Stimulated activated CD8-positive, alpha-beta memory T cell treated with anti-CD3 and anti-CD28 coated beads, Interleukin-15, amount 100 ng/mL, for 1 hour (primary cell): ENCODE data around the gene ACOX2.

Source experiments
- DNase-seq: peaks from one replicate; pipeline ENCODE4 v3.0.0-alpha.2; 2020; ENCODE audit warnings: low read depth

Gene ACOX2

DNA sequence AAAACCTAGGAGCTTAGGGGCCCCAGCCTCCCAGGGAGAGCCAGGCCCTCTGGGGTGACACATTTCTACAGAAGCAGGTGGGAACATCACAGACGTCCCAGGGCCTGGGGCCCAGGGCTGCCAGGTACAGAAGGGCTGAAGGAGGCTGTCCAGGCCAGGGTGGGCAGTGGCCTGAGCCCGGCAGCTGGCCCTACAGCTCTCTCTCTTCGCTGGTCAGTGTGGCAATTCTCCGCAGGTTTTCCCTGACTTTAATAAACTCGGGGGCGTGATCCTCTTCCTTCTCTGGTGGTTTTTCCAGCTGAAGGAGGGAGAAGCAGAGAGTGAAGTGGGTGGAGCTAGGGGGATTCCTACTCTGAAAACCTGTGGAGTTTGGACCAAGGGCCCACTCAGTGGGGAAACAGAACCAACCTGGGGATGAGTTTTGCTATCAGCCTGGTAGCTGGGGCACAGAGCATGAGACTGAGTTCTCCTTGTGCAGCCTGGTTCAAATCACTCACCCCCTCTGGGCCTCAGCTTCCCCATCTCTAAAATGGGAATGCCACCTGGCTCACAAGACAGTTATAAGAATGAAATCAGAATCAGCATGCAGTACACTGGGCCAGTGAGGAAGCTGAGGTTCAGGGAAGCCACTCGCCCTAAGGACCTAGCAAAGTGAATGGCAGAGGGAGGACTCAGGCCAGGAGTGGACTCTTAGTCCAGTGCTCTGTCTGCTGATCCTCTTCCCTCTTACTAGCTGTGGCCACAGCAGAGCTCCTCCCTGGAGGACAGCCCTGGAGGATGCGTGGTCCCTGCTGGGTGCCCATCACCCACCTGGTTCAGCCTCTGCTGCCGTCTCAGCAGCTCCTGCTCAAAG is 29.6 kb upstream of the ACOX2 start:
- DNase-seq = no peak

GRCh38 chr3:58565621-58566397 is 28.8 kb upstream of the ACOX2 start:
- DNase-seq = no peak

DNA sequence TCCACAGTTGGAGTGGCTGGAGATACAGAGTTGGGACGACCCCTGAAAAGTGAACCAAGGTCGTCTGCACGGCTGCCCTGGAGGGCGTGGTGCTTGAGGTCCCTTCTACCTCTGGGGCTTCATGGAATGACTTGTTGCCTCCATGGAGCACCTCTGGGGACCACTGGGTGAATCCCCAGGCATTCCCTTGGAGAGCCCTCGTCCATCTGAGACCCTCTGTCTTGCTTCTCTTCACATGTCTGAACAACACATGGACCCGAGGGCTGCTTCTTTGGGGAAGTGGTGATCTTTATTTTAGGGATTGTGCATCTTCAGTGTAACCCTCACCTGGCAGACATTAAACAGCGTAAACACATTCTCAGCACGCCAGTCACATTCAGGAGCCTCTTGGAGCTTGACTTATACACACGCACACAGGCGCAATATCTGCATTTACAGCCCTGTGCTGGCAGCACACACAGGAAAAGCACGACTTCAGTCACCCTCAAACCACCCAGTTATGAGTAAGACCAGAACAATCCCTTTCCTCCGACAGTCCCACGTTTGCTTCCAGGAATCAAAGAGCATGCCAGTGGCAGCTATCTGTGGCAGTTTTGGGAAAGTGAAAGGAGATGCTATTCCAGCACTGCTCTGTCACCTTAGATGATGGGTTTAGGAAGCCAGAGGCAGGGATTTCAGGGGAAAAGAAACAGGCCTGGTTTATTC is 27.6 kb upstream of the ACOX2 start:
- no peak for DNase-seq

GRCh38 chr3:58564054-58564453 is 27.1 kb upstream of the ACOX2 start:
- no peak for DNase-seq

- DNase-seq = no peak
Measured at GRCh38 chr3:58563386-58564035, 26.5 kb upstream of the ACOX2 start.

DNA sequence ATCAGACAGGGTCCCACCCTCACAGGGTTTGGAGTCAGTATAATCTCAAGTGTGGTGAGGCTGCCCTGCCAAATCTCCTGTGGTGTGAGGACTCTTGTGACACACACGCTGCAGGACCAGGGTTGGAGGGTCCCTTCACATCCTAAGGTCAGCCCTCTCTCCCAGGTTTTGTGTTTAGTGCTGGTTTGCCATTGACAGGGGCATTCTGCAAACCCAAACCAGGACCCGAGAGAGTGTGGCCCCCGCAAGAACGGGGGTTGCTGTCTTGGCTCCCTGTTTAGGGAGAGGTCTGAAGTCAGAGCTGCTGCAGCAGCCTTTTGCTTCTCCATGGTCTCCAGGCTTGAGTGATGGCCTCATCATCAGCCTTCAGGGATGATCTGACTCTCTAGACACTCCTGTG is 25.5 kb upstream of the ACOX2 start:
- no peak for DNase-seq

- no peak for DNase-seq
Measured at GRCh38 chr3:58560771-58561311, 23.9 kb upstream of the ACOX2 start.

- DNase-seq = no peak
Measured at GRCh38 chr3:58559586-58559985, 22.6 kb upstream of the ACOX2 start.

- DNase-seq = no peak
Measured at GRCh38 chr3:58557491-58557890, 20.5 kb upstream of the ACOX2 start.

DNA sequence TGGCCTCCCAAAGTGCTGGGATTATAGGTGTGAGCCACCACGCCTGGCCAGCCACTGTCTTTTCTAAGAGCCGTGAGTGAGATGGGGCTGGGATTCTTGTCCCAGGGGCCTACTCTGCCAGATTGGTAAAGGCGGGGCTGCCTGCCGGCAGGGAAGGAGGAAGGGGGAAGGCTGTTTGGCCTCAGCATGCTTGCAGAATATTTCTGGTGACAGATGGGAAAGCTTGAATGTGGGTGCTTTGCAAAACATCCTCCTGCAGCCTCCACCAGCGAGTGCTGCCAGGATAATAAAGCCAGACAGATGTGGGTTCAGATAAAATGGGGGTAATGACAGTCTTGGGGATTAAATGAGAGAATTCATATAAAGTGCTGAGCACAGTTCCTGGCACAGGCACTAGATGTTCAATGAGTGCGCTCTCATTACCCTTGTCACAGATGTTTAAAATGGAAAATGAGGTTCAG is 19.8 kb upstream of the ACOX2 start:
- DNase-seq = no peak

- no peak for DNase-seq
Measured at GRCh38 chr3:58556001-58556400, 19.0 kb upstream of the ACOX2 start.

DNA sequence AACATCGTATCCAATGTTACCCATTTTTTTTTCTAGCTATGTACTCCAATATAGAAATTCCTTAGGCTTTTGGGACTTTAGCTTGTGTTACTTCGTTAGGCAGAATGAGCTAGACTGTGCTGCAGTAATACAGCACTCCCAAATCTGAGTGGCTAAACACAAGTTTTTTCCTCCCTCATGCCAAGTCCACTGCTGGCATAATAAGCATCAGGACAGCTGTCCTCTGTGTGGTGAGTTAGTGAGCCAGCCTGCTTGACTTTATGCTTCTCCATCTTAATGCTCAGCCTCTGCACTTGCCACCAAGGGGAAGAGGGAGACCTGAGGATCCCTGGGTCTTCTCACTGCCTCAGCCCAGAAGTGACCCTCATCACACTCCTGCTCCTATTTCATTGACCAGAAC is 18.2 kb upstream of the ACOX2 start:
- DNase-seq = no peak

- no peak for DNase-seq
Measured at GRCh38 chr3:58553003-58553402, 16.0 kb upstream of the ACOX2 start.

- no peak for DNase-seq
Measured at GRCh38 chr3:58551636-58552180, 14.7 kb upstream of the ACOX2 start.

- no peak for DNase-seq
Measured at GRCh38 chr3:58544541-58544940, 7.6 kb upstream of the ACOX2 start.

- DNase-seq = no peak
Measured at GRCh38 chr3:58540176-58540858, 3.3 kb upstream of the ACOX2 start.

- no peak for DNase-seq
Measured at GRCh38 chr3:58539626-58540025, 2.6 kb upstream of the ACOX2 start.

DNA sequence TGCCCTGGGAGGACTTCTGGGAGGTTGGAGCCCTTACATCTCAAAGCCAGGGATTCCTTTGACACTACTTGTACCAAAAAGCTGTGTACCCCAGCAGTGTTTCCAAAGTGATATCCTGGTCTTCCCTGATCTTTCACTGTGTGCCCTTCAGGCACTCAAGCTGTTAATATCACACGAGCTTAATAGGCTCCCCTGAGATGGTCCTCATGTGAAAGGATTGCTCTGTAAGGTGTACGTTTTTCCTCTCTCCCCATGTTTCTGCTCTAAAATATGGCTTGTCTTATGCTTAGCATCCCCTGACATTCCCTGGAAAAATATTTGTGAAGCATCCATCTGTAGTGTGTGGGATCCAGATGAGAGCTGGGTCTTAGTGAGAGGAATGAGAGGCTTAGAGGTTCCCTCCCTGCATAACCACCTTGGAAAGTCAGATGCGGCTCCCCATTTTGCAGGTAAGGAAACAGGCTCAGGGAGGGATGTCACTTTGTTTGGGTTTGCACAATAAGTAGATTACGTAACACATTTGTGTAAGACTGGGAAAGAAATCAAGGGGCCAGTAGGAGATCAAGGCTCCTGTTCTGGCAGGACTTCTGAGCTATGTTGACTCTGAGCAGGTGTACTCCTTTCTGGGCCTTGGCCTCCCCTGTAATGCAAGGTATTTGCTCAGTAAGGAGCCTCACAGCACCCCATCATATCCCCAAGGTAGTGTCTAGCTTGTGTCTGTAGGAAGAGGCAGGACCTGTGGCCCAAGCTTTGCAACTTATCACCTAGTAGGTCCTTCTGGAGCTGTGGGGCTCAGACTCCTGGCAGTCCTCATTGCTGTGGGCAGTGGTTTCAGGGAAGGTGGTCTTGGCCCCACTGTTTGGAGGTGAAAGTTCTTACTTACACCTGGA is 667 bp upstream of the ACOX2 start:
- no peak for DNase-seq

DNA sequence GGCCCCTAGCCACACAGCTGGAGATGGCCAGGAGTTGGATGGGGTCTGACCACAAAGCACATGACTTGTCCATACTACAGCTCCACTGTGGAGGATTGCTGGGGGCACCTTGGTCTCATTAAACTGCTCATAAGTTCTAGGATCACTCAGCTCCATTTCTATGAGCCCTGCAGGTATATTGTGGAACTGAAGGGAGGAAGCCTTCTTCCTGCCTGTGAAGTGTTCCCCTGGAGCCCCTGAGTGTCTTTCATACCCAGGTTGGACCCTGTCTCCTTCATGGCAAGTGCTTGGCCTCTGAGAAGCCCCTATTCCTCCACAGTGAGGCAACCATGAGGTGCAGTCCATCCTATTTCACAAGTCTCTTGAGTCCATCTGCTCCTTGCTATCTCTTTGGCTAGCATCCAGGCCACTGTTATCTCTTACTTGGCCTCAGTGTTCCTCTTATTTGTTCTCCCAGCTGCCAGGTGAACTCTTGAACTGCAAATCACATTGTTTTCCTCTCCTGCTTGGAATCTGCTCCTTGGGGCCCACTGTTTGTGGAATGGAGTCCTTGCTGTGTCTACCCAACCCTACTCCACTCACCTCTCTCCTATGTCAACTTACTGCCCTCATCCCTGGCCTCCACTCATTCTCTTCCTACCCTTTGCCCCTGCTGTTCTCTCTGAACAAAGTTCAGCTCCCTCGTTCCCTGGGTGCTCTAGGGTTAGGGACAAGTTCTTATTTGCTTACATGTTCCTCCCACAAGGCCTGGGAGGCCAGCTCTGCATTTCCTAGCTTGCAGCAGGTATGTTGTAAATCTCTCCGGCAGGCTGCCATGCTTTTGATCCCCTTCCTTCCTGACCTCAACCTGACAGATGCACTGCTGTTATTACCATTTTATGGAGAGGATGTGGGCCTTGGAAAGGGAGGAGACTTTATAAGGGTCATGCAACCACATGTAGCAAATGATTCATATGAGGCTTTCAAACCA is 1.2 kb downstream of the ACOX2 start:
- no peak for DNase-seq
